HepG2 (cell line): ENCODE results near the gene KCNK7. TPM values are rescaled to one million over a fixed set of nuclear protein-coding genes. Genes with fewer than 3 reads are reported as not detected.

Experiments used
- BCL6 ChIP-seq: IDR thresholded peaks from 2 replicates; pipeline ENCODE4 v1.6.1; 2016; ENCODE audit warnings: missing genetic modification reagents, missing compliant biosample characterization
- GMEB1 ChIP-seq: sonication (generic); formaldehyde crosslinking; IDR thresholded peaks from 2 replicates; pipeline ENCODE4 v1.5.1; 2020; ENCODE audit warnings: missing genetic modification reagents, mild to moderate bottlenecking, borderline replicate concordance
- KLF9 ChIP-seq: IDR thresholded peaks from 2 replicates; pipeline ENCODE4 v1.6.1; 2016; ENCODE audit warnings: low read depth
- NR2F2 ChIP-seq: IDR thresholded peaks from 2 replicates; pipeline ENCODE4 v1.6.1; 2012; ENCODE audit warnings: low read depth, inconsistent platforms, borderline replicate concordance
- PATZ1 ChIP-seq: sonication (generic); formaldehyde crosslinking; IDR thresholded peaks from 2 replicates; pipeline ENCODE4 v1.4.0; 2020; ENCODE audit warnings: missing genetic modification reagents
- RXRA ChIP-seq: sonication (generic); formaldehyde crosslinking; IDR thresholded peaks from 2 replicates; pipeline ENCODE4 v1.5.1; 2020; ENCODE audit warnings: missing genetic modification reagents
- TCF7 ChIP-seq: sonication (generic); IDR thresholded peaks from 2 replicates; pipeline ENCODE4 v1.6.1; 2016; ENCODE audit warnings: antibody characterized with exemption, low read depth
- TEF ChIP-seq: sonication (generic); formaldehyde crosslinking; IDR thresholded peaks from 2 replicates; pipeline ENCODE4 v1.5.0; 2020; ENCODE audit warnings: missing genetic modification reagents
- ZBTB26 ChIP-seq: IDR thresholded peaks from 2 replicates; pipeline ENCODE4 v1.6.1; 2016; ENCODE audit warnings: missing compliant biosample characterization, missing genetic modification reagents, borderline replicate concordance
- ZNF101 ChIP-seq: sonication (generic); formaldehyde crosslinking; IDR thresholded peaks from 2 replicates; pipeline ENCODE4 v1.4.0; 2020; ENCODE audit warnings: mild to moderate bottlenecking, low read depth, missing genetic modification reagents, borderline replicate concordance
- ZNF367 ChIP-seq: sonication (generic); formaldehyde crosslinking; IDR thresholded peaks from 2 replicates; pipeline ENCODE4 v1.4.0; 2020; ENCODE audit warnings: missing genetic modification reagents, borderline replicate concordance
- ZNF383 ChIP-seq: sonication (generic); formaldehyde crosslinking; IDR thresholded peaks from 2 replicates; pipeline ENCODE4 v1.4.0; 2020; ENCODE audit warnings: missing genetic modification reagents, mild to moderate bottlenecking, borderline replicate concordance
- ZNF543 ChIP-seq: sonication (generic); formaldehyde crosslinking; IDR thresholded peaks from 2 replicates; pipeline ENCODE4 v1.4.0; 2020; ENCODE audit warnings: mild to moderate bottlenecking, missing genetic modification reagents
- ZSCAN20 ChIP-seq: sonication (generic); formaldehyde crosslinking; IDR thresholded peaks from 2 replicates; pipeline ENCODE4 v1.4.0; 2020; ENCODE audit warnings: missing genetic modification reagents, mild to moderate bottlenecking, borderline replicate concordance
- polyA plus RNA-seq, 8 experiments: library from polyadenylated mRNA; depleted of rRNA in 3 of 8; stranded (reverse) in 7 of 8; unstranded in 1 of 8; fragments of >200 nt; fragmentation: Illumina TruSeq in 4 of 8; extraction: Trizol in 4 of 8; gene quantifications; 2 replicates each; pipeline versions ENCODE4 v1.2.1 to v1.2.3, GENCODE V29; 2011 to 2016; ENCODE audit warnings: low read depth in 4 of 8, missing spikeins in 1 of 8, mixed read lengths in 1 of 8; ENCODE audit not compliant: insufficient read depth in 1 of 8
- total RNA-seq, 5 experiments: library from RNA; depleted of rRNA; stranded (reverse); fragments of >200 nt; fragmentation: Illumina TruSeq; extraction: Trizol; gene quantifications; 2 replicates each; pipeline ENCODE4 v1.2.3, GENCODE V29; 2016; ENCODE audit warnings: low read depth in 1 of 5
- TF ChIP-seq, protein P1 (sequence below), 2 experiments: sonication (generic) in 1 of 2; formaldehyde crosslinking in 1 of 2; IDR thresholded peaks; 2 replicates each; pipeline versions ENCODE4 v1.4.0 to v1.6.1; 2016 to 2020; ENCODE audit warnings: borderline replicate concordance in 1 of 2, low read depth in 1 of 2, mild to moderate bottlenecking in 1 of 2, missing genetic modification reagents in 1 of 2
- TF ChIP-seq, protein P2 (sequence below), 2 experiments: sonication (generic) in 1 of 2; formaldehyde crosslinking in 1 of 2; IDR thresholded peaks; 2 replicates each; pipeline versions ENCODE4 v1.4.0 to v1.6.1; 2018 to 2020; ENCODE audit warnings: missing genetic modification reagents in 2 of 2, borderline replicate concordance in 1 of 2, low read depth in 1 of 2, mild to moderate bottlenecking in 1 of 2, missing biosample characterization in 1 of 2

KCNK7 gene
- total and polyA plus RNA-seq, 2 of the 13 experiments (the other 11 are each of a cell fraction or from before 2014, with no cell fraction given): 0.11 TPM; not detected in 1

GRCh38 chr11:65555693-65556231 lies 39.8 kb downstream of the KCNK7 start (continued):
- TF ChIP-seq, protein P1, sequence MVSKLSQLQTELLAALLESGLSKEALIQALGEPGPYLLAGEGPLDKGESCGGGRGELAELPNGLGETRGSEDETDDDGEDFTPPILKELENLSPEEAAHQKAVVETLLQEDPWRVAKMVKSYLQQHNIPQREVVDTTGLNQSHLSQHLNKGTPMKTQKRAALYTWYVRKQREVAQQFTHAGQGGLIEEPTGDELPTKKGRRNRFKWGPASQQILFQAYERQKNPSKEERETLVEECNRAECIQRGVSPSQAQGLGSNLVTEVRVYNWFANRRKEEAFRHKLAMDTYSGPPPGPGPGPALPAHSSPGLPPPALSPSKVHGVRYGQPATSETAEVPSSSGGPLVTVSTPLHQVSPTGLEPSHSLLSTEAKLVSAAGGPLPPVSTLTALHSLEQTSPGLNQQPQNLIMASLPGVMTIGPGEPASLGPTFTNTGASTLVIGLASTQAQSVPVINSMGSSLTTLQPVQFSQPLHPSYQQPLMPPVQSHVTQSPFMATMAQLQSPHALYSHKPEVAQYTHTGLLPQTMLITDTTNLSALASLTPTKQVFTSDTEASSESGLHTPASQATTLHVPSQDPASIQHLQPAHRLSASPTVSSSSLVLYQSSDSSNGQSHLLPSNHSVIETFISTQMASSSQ (IDR thresholded peaks at IDR 0.05; ENCODE audit: low read depth): no peak
- TF ChIP-seq, protein P1 (CRISPR knock-in tag; IDR thresholded peaks at IDR 0.05; ENCODE audit: borderline replicate concordance): 0 out of 2 replicates have a peak, but pooled peaks have one; percentile 44
- TF ChIP-seq KLF9 (CRISPR knock-in tag): peak; percentile 56; the same call in 1 of the 2 replicates
- TF ChIP-seq NR2F2: 0 out of 2 replicates have a peak, but pooled peaks have one; percentile 15
- TF ChIP-seq, protein P2, sequence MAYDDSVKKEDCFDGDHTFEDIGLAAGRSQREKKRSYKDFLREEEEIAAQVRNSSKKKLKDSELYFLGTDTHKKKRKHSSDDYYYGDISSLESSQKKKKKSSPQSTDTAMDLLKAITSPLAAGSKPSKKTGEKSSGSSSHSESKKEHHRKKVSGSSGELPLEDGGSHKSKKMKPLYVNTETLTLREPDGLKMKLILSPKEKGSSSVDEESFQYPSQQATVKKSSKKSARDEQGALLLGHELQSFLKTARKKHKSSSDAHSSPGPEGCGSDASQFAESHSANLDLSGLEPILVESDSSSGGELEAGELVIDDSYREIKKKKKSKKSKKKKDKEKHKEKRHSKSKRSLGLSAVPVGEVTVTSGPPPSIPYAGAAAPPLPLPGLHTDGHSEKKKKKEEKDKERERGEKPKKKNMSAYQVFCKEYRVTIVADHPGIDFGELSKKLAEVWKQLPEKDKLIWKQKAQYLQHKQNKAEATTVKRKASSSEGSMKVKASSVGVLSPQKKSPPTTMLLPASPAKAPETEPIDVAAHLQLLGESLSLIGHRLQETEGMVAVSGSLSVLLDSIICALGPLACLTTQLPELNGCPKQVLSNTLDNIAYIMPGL (CRISPR knock-in tag; IDR thresholded peaks at IDR 0.05; ENCODE audit: borderline replicate concordance in 1 of 2, low read depth in 1 of 2): peak in 1 of 2 experiments; percentile 31; a peak in 1 of 4 replicates
- TF ChIP-seq ZNF101 (CRISPR knock-in tag): no peak
- no peak for TF ChIP-seq TCF7
- TF ChIP-seq ZBTB26 (CRISPR knock-in tag): no peak
- TF ChIP-seq ZNF543 (CRISPR knock-in tag): 0 out of 2 replicates have a peak, but pooled peaks have one; percentile 37
- no peak for TF ChIP-seq ZNF367 (CRISPR knock-in tag)
- TF ChIP-seq PATZ1 (CRISPR knock-in tag): peak; percentile 86
- TF ChIP-seq ZSCAN20: no peak
- peak; percentile 88 for TF ChIP-seq RXRA (CRISPR knock-in tag)
- 0 out of 2 replicates have a peak, but pooled peaks have one; percentile 23 for TF ChIP-seq BCL6 (CRISPR knock-in tag)
- no peak for TF ChIP-seq TEF (CRISPR knock-in tag)
- no peak for TF ChIP-seq ZNF383 (CRISPR knock-in tag)
- TF ChIP-seq GMEB1 (CRISPR knock-in tag): no peak
